ENCODE data around the gene AFMID. TPM values are rescaled to one million over a fixed set of nuclear protein-coding genes. Genes with fewer than 3 reads are reported as not detected.

AFMID gene
- total RNA-seq, 1 donor from 2014 or later = 15.4 TPM

GRCh38 chr17:78147315-78147998, 39.7 kb upstream of the AFMID start:
- intact Hi-C loops (cut with micrococcal nuclease) = loop anchor here (1.0 to 10.0 kb wide), 3 partner anchors 8 to 627 kb away; no protein-coding TSS in a partner anchor
- POLR2A ChIA-PET = interaction anchor here (0.5 to 48.2 kb wide), 5 partner anchors 16 to 588 kb away, joined by 3 to 2404 read pairs (median 6); partner anchors contain the start of genes AFMID, SYNGR2, TK1 and TMC6
- Mint-ChIP-seq H3K4me1 (peaks cover 87% of the 10 kb centered on the region), H3K9me3 (no peaks in the 10 kb centered on the region), H3K27me3 (no peaks in the 10 kb centered on the region), H3K27ac (peak overlapping the region; percentile 94), H3K4me3 (peak overlapping the region; percentile 64), H3K36me3 (ENCODE audit: low read depth) (peaks cover 3% of the 10 kb centered on the region)
- CTCF ChIA-PET = interaction anchor here (1.0 to 2.6 kb wide), 4 partner anchors 10 to 29 kb away, joined by 4 to 13 read pairs (median 7); no protein-coding TSS in a partner anchor
- peak; percentile 78 for ATAC-seq (ENCODE audit: low read depth)
- DNase-seq = no peak
- no peak for TF ChIP-seq CTCF (IDR thresholded peaks at IDR 0.05)

DNA sequence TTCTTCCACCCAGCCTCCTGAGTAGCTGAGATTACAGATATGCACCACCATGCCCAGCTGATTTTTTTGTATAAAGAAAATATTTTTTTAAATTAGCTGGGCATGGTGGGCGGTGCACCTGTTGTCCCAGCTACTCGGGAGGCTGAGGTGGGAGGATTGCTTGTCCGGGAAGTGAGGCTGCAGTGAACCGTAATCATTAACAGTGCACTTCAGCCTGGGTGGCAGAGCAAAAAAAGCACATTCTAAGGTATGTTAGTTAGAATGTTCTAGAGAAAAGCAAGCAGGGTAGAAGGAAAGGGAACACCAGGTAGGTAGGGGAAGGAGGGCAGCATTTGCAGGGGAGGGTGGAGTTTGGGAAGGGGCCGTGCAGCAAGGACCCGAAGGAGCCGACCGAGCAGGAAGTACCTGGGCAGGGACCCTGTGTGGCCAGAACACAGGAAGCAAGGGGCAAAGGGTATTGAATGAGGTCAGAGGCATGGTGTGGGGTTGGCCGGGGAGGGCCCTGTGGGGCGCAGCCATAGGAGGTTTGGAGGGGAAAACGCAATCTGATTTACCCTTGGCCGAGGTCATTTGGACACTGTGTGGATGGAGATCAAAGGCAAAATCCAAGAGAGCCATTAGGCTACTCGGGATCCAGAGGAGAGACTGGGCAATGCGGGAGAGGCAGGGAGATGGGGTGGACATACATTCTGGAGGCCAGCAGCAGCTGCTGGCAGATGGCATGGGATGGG, 38.7 kb upstream of the AFMID start:
- H3K27ac Mint-ChIP-seq = peak overlapping the region; percentile 94
- intact Hi-C loops (cut with micrococcal nuclease) = loop anchor here (10.0 kb wide), 1 partner anchor 626 kb away; no protein-coding TSS in a partner anchor
- no peaks in the 10 kb centered on the region for H3K36me3 Mint-ChIP-seq (ENCODE audit: low read depth)
- TF ChIP-seq CTCF (IDR thresholded peaks at IDR 0.05) = no peak
- CTCF ChIA-PET = interaction anchor here (1.5 to 2.6 kb wide), 3 partner anchors 11 to 28 kb away, joined by 5 to 13 read pairs (median 9); no protein-coding TSS in a partner anchor
- H3K9me3 Mint-ChIP-seq = no peaks in the 10 kb centered on the region
- H3K4me1 Mint-ChIP-seq = peaks cover 86% of the 10 kb centered on the region
- DNase-seq (no peak), ATAC-seq (ENCODE audit: low read depth) (no peak)
- H3K4me3 Mint-ChIP-seq = peak overlapping the region; percentile 25
- POLR2A ChIA-PET = interaction anchor here (0.5 to 48.2 kb wide), 7 partner anchors 17 to 825 kb away, joined by 3 to 2404 read pairs (median 4); partner anchors contain the start of genes AFMID, SYNGR2, TK1 and TMC6
- no peaks in the 10 kb centered on the region for H3K27me3 Mint-ChIP-seq

- intact Hi-C loops (cut with micrococcal nuclease) = loop anchor here (10.0 kb wide), 1 partner anchor 687 kb away; no protein-coding TSS in a partner anchor
- Mint-ChIP-seq H3K4me1 (peaks cover 83% of the 10 kb centered on the region), H3K4me3 (no peak overlapping the region), H3K27ac (peak overlapping the region; percentile 73), H3K36me3 (ENCODE audit: low read depth) (no peaks in the 10 kb centered on the region), H3K9me3 (no peaks in the 10 kb centered on the region), H3K27me3 (no peaks in the 10 kb centered on the region)
- POLR2A ChIA-PET = interaction anchor here (0.6 to 48.2 kb wide), 4 partner anchors 20 to 192 kb away, joined by 3 to 2404 read pairs (median 523); partner anchors contain the start of genes AFMID, SYNGR2, TK1 and TMC6
- no peak for DNase-seq
- CTCF ChIA-PET = no interaction called here
- no peak for ATAC-seq (ENCODE audit: low read depth)
- no peak for TF ChIP-seq CTCF (IDR thresholded peaks at IDR 0.05)
Measured at GRCh38 chr17:78151514-78152008, 35.6 kb upstream of the AFMID start.

DNA sequence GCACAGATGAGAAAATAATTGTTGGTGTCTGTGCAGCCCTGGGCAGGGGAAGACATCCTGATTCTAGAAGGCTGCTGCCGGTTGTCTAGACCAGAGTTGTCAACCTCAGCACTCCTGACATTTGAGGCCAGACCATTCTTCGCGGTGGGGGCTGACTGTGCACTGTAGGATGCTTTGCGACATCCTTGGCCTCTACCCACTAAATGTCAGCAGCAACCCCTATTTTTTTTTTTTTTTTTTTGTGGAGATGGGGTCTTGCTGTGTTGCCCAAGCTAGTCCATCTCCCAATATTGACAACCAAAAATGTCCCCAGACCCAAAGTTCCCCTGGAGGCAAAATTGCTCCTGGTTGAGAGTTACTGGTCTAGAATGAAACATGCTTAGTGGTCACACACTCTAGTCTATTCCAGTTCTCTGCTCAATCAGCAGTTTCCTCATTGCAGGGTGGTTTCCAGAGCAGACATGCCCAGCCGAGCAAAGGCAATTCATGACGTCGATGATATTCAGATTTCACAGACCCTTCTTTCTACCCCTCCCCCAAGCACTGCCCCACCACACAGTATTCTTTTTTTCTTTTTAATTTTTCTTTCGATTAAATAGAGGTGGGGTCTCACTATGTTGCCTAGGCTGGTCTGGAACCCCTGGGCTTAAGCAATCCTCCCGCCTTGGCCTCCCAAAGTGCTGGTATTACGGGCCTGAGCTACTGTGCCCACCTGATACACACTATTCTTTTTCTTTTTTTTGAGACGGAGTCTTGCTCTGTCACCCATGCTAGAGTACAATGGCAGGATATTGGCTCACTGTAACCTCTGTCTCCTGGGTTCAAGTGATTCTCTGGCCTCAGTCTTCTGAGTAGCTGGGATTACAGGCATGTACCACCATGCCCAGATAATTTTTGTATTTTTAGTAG, 32.0 kb upstream of the AFMID start:
- no peaks in the 10 kb centered on the region for H3K9me3 Mint-ChIP-seq
- H3K4me1 Mint-ChIP-seq = peaks cover 82% of the 10 kb centered on the region
- no peaks in the 10 kb centered on the region for H3K36me3 Mint-ChIP-seq (ENCODE audit: low read depth)
- intact Hi-C loops (cut with micrococcal nuclease) = loop anchor here (1.0 to 10.0 kb wide), 6 partner anchors 8 to 690 kb away; partner anchors contain the start of gene SYNGR2
- DNase-seq (no peak), ATAC-seq (ENCODE audit: low read depth) (peak; percentile 74)
- CTCF ChIA-PET = interaction anchor here (0.6 to 1.2 kb wide), 3 partner anchors 22 to 1973 kb away, joined by 3 to 4 read pairs (median 3); partner anchors contain the start of gene TNRC6C
- no peak for TF ChIP-seq CTCF (IDR thresholded peaks at IDR 0.05)
- H3K27ac Mint-ChIP-seq = peak overlapping the region; percentile 97
- no peaks in the 10 kb centered on the region for H3K27me3 Mint-ChIP-seq
- POLR2A ChIA-PET = interaction anchor here (0.7 to 48.2 kb wide), 3 partner anchors 18 to 1186 kb away, joined by 9 to 2404 read pairs (median 1040); partner anchors contain the start of genes AFMID, SYNGR2, TK1 and TMC6
- H3K4me3 Mint-ChIP-seq = peak overlapping the region; percentile 72
